ENCODE data around the gene EPS15. TPM values are rescaled to one million over a fixed set of nuclear protein-coding genes. Genes with fewer than 3 reads are reported as not detected.

The EPS15 gene
- total RNA-seq, 1 donor from 2014 or later, result 20.6 TPM

GRCh38 chr1:51308636-51309035 lies 210.4 kb downstream of the EPS15 start:
- no peak for TF ChIP-seq CTCF (conservative IDR thresholded peaks at IDR 0.05; ENCODE audit: low read depth, low read length)
- no peak for DNase-seq (ENCODE audit: low read depth)
- no peak overlapping the region for H3K4me3 ChIP-seq (ENCODE audit: low read depth, low read length)

- TF ChIP-seq CTCF (conservative IDR thresholded peaks at IDR 0.05; ENCODE audit: low read depth, low read length), result no peak
- no peak for DNase-seq (ENCODE audit: low read depth)
These were observed 212.1 kb downstream of the EPS15 start for GRCh38 chr1:51306950-51307349.

GRCh38 chr1:51305371-51305823 lies 213.7 kb downstream of the EPS15 start:
- no peak for DNase-seq (ENCODE audit: low read depth)
- TF ChIP-seq CTCF (conservative IDR thresholded peaks at IDR 0.05; ENCODE audit: low read depth, low read length), result no peak
- H3K4me3 ChIP-seq (ENCODE audit: low read depth, low read length), result no peak overlapping the region

More at GRCh38 chr1:51306950-51307349, 212.1 kb downstream of the EPS15 start:
- H3K4me3 ChIP-seq (ENCODE audit: low read depth, low read length), result no peak overlapping the region

GRCh38 chr1:51304360-51304759 lies 214.7 kb downstream of the EPS15 start:
- DNase-seq (ENCODE audit: low read depth), result no peak
- no peak overlapping the region for H3K4me3 ChIP-seq (ENCODE audit: low read depth, low read length)
- no peak for TF ChIP-seq CTCF (conservative IDR thresholded peaks at IDR 0.05; ENCODE audit: low read depth, low read length)

Other genes with a start within 250 kb of the EPS15 start
- 15.1 and 21.3 TPM in 2 replicates for gene TTC39A, start 188.7 kb downstream of the EPS15 start, total RNA-seq
- 62.6 and 69.7 TPM in 2 replicates for gene OSBPL9, start 97.8 kb upstream of the EPS15 start, total RNA-seq

Measured in epithelial cell of proximal tubule (primary cell).